ENCODE results near the gene NPIPB9.
"Not testable (repeated sequence)": the region's sequence is repeated elsewhere in the genome, so short reads cannot be mapped to it uniquely, and the experiment has no call there.

NPIPB9 gene

GRCh38 chr16:28751487-28751886 lies at the start of gene NPIPB9:
Gene NPIPB9 (plus strand): TSS chr16:28751787.
- not testable (repeated sequence) for FAIRE-seq

DNA sequence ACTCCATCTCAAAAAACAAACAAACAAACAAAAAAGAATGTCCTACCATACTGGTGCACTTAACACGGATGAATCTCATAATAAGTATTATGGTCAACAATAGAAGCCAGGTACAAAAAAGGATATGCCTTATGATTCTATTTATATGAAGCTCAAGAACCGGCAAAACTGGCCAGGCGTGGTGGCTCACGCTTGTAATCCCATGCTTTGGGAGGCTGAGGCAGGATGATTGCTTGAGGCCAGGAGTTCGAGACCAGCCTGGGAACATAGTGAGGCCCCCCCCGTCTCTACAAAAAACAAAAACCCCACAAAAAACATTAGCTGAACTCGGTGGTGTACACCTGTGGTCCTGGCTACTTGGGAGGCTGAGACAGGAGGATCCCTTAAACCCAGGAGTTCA lies 47.3 kb upstream of the NPIPB9 start:
- FAIRE-seq: not testable (repeated sequence)

- FAIRE-seq: peak; percentile 78
These were observed 40.1 kb upstream of the NPIPB9 start, which contains the start of gene EIF3C for GRCh38 chr16:28711220-28712083. Gene EIF3C (plus strand): TSS chr16:28711464. CDS start chr16:28711687, 223 bp downstream.

DNA sequence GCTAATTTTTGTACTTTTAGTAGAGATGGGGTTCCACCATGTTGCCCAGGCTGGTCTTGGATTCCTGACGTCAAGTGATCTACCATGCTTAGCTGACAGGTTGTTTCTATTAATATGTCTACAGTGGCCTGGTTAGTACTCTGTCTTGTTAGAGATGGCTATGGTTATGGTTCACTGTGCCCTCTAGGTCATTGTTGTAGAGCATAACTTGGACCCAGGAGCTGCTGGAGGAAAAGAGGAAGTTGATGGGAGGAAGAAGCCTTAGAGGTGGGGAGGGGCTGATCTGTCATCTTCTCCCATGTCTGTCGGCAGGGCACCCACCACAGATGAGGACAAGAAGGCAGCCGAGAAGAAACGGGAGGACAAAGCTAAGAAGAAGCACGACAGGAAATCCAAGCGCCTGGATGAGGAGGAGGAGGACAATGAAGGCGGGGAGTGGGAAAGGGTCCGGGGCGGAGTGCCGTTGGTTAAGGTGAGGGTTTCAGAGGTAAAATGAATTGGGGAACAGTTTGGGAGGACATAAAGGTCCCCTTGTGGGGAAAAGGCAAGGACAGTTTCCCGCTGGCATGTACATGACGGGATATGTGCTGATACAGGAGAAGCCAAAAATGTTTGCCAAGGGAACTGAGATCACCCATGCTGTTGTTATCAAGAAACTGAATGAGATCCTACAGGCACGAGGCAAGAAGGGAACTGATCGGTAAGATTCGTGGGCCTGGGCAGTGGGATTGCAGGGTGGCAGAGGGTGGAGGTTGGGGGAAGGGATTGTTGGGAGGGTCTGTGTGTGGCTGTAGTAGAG lies 28.5 kb upstream of the NPIPB9 start:
- not testable (repeated sequence) for FAIRE-seq

DNA sequence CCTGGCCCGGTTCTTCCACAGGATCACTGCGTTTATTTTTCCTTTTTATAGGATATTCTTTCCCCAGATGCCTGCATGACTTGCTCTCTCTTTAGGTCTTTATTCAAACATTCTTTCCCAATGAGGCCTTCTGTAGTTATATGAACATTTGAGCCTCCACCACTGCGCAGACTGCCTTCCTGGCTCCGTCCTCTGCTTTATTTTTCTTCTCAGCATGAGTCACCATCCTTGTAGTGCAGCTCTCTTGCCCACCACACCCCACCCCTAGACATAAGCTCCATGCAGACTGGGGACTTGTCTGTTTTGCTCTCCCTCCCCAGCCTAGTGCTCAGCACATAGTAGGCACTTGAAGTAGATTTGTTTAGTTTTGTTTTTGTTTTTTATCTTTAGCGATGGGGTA lies 20.3 kb upstream of the NPIPB9 start:
- FAIRE-seq: not testable (repeated sequence)

DNA sequence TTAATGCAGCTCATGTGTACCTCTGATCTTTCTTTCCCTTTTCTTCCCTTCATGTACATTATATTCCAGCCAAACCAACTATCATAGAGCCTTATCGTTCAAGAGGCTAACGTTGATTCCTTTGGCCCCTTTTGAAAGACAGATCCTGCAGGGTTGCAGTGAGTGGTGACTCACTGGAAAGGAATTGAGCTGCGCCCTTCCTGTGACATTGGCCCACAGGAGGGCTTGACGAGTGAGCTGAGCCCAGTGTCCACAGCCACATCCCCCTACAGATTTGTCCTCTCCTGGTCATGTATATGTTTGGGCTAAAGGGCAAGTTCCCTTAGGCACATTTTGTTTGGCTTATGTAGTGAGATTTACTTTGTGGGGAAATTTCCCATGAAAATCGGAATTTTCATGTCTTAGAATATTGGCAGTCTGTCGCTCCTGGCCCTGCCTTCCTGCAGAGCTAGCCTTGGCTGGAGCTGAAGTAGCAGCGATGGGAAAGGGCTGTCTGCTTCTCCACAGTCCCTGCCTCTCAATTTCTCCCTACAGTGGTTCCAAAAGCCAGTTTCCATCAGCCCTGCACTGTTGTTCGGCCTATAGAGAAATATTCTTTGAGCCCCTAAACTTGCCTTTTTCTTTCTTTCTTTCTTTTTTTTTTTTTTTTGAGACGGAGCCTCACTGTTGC lies 19.0 kb upstream of the NPIPB9 start:
- not testable (repeated sequence) for FAIRE-seq

GRCh38 chr16:28739787-28740186 lies 11.8 kb upstream of the NPIPB9 start:
- not testable (repeated sequence) for FAIRE-seq

DNA sequence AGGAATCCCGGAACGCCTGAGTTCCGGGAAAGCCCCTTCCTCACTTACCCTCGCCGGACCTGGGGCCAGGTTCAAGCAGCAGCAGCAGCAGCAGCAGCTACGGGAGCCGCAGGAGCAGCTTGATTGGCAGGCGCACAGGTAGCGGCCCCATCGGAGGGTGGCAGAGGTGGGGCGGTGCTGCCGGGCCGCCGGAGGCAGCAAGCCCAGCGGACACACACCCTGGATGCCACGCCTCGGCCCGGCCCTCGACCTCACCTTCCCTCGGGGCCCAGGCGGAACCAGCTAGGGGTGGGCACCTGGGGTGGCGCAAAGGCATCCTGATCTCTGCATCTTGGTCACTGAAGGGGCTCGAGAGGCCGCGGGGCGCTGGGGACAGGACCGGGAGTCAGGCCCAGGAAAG lies 11.0 kb upstream of the NPIPB9 start:
- FAIRE-seq: not testable (repeated sequence)

GRCh38 chr16:28741295-28741694 lies 10.3 kb upstream of the NPIPB9 start:
- not testable (repeated sequence) for FAIRE-seq

- not testable (repeated sequence) for FAIRE-seq
These were observed 4.8 kb upstream of the NPIPB9 start for GRCh38 chr16:28746618-28747350.

DNA sequence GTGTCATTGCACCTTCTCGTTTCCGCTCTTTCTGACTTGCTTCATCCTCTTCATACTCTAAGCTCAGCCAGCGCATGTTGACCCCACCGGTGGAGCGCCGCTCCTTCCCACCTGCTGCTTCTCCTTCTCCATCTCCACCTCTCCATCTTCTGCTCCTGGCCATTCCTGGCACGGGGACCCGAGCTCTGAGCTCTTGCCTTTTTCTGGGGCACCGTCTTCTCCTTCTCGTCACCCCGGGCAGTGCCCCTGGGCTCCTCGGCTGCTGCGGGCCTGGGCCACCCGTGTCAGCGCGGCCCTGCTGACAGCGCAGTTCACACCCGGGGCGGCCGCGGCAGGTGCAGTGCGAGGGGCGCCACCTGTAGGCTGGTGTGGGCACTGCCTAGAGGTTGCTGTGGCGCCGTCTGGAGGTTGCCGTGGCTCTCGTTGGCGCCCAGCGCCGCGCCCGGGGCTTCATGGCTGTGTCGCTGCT lies 1.6 kb upstream of the NPIPB9 start:
- not testable (repeated sequence) for FAIRE-seq

- not testable (repeated sequence) for FAIRE-seq
These were observed 1.0 kb upstream of the NPIPB9 start for GRCh38 chr16:28750469-28751067.

DNA sequence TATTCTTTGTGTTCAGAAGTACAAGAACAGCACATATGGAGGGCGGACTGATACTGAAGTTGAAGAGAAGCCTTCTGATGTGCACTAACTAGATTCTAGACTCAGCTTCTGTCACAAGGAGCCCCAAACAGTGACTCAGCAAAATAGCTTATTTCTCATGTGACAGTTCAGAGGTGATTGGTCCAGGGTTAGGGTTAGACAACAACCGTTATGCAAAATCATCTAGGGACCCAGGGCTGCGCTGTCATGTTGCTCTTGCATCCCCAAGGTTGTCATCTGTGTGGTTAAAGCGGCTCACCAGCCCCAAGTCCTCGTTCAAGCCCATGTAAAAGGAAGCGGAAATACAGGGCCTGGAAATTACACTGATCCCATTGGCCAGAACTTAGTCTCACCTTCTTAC lies 30.1 kb downstream of the NPIPB9 start:
- not testable (repeated sequence) for FAIRE-seq

DNA sequence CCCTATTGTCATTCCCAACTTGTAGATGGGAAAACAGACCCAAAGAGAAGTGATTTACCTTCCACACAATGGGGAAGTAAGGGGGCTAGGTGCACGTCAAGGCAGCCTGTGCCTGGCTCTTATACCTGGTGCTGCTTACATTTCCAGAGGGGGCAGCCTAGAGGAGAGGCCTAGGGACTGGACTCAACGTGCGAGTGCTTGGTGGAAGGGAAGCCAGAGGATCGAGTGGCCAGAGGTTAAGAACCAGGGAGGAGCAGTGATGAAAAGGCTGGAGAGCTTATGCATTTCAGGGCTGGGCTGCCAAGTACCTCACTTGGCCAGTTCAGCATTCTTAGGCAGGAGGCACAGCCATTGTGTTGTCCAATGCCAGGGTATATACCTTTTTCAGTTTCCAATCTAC lies 30.8 kb downstream of the NPIPB9 start:
- not testable (repeated sequence) for FAIRE-seq

- FAIRE-seq: not testable (repeated sequence)
These were observed 50.8 kb downstream of the NPIPB9 start for GRCh38 chr16:28802235-28803019.

- FAIRE-seq: not testable (repeated sequence)
These were observed 56.0 kb downstream of the NPIPB9 start for GRCh38 chr16:28807445-28808120.

DNA sequence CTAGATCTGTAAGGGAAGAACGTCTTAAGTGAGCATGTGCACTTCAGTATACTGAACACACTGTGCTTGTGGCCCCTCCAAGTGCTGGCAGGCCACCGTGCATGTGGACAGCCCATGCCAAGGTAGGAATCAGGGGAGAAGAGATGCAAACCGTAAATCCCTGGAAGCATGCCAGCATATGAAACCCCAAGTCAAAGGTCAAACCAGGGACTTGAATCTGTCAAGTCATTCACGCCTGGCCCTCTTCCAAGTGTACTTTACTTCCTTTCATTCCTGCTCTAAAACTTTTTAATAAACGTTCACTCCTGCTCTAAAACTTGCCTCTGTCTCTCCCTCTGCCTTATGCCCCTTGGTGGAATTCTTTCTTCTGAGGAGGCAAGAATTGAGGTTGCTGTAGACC lies 68.4 kb downstream of the NPIPB9 start:
- FAIRE-seq: no peak

DNA sequence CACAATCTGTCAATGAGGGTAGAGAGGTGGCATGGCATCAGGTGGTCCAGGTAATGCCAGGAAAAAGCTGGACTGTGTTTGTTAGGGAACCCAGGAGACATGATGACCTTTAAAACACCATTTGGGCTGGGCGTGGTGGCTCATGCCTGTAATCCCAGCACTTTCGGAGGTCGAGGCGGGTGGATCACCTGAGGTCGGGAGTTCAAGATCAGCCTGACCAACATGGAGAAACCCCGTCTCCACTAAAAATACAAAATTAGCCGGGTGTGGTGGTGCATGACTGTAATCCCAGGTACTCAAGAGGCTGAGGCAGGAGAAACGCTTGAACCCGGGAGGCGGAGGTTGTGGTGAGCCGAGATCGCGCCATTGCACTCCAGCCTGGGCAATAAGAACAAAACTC lies 69.0 kb downstream of the NPIPB9 start:
- FAIRE-seq: not testable (repeated sequence)

DNA sequence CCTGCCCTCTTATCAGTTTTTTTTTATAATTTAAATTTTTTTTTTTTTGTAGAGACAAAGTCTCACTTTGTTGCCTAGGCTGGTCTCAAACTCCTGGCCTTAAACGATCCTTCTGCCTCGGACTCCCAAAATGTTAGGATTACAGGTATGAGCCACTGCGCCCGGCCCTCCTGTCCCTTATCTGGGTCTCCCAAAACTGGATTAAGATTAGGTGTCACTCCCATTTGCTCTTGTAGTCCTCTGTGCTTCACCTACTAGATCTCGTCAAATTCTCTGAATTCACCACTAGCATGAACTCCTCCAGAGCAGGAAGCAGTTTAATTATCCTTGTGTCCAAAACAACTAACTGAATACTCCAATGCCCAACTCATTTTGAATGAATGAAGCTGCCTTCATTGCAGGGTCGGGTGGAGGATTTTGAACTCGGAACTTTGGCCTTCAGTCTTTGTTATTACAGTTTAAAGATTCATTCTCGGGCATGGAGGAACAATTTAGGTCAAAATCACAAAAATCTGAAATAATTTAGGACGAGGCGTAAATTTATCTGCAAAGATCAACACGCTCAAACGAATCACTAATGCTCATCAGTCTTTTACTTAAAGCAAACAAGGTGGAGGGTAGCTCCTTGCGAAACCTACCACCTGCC lies 70.4 kb downstream of the NPIPB9 start:
- no peak for FAIRE-seq

All from endometrium (tissue), 2 donors.